RWPE2 (cell line): Measurements from ENCODE around the gene RPL38.
"Not testable (repeated sequence)": the region's sequence is repeated elsewhere in the genome, so short reads cannot be mapped to it uniquely, and the experiment has no call there.

Experiments used
- ATAC-seq: fragments of 200-7000 bp; cut with Tn5 transposase; 3 replicates; pipeline ENCODE4 v1.9.1; 2021; ENCODE audit warnings: low read depth
- DNase-seq: peaks from one replicate; pipeline ENCODE4 v3.0.0-alpha.2; 2020; ENCODE audit warnings: low spot score
- H3K27ac ChIP-seq: fragments of 450-650 bp; 2 replicates; pipeline ENCODE4 v1.5.1; 2017; ENCODE audit warnings: mild to moderate bottlenecking; ENCODE audit not compliant: poor library complexity, severe bottlenecking
- H3K27me3 ChIP-seq: fragments of 250-450 bp; sonication (Bioruptor Pico); 2 replicates; pipeline ENCODE4 v1.5.1; 2021; ENCODE audit warnings: mild to moderate bottlenecking, moderate library complexity; ENCODE audit not compliant: insufficient read depth, poor library complexity, severe bottlenecking
- H3K36me3 ChIP-seq: fragments of 250-450 bp; sonication (Bioruptor Pico); 2 replicates; pipeline ENCODE4 v1.5.1; 2020; ENCODE audit warnings: low read depth, mild to moderate bottlenecking, moderate library complexity
- H3K4me1 ChIP-seq: fragments of 250-450 bp; sonication (Bioruptor Pico); 2 replicates; pipeline ENCODE4 v1.5.1; 2021; ENCODE audit warnings: mild to moderate bottlenecking, moderate library complexity; ENCODE audit not compliant: insufficient read depth, poor library complexity, severe bottlenecking
- H3K4me3 ChIP-seq: fragments of 250-450 bp; sonication (Bioruptor Pico); 2 replicates; pipeline ENCODE4 v1.5.1; 2021; ENCODE audit warnings: mild to moderate bottlenecking, moderate library complexity; ENCODE audit not compliant: severe bottlenecking
- H3K9me3 ChIP-seq: fragments of 250-450 bp; sonication (Bioruptor Pico); 2 replicates; pipeline ENCODE4 v1.5.1; 2021; ENCODE audit warnings: mild to moderate bottlenecking, moderate library complexity; ENCODE audit not compliant: severe bottlenecking
- CTCF ChIP-seq: fragments of 450-650 bp; IDR thresholded peaks from one replicate; pipeline ENCODE4 v1.5.1; 2017; ENCODE audit warnings: mild to moderate bottlenecking, moderate library complexity; ENCODE audit not compliant: poor library complexity, severe bottlenecking

The RPL38 gene

GRCh38 chr17:74183411-74183810 lies 20.1 kb upstream of the RPL38 start:
- Histone ChIP-seq H3K36me3 (no peaks in the 10 kb centered on the region), H3K4me1 (no peaks in the 10 kb centered on the region), H3K4me3 (no peak overlapping the region), H3K9me3 (no peaks in the 10 kb centered on the region), H3K27ac (no peak overlapping the region), H3K27me3 (peaks cover 13% of the 10 kb centered on the region)
- DNase-seq (no peak), ATAC-seq (no peak)
- no peak for TF ChIP-seq CTCF

GRCh38 chr17:74185571-74186185 lies 17.8 kb upstream of the RPL38 start:
- Histone ChIP-seq H3K27ac (no peak overlapping the region), H3K4me1 (no peaks in the 10 kb centered on the region), H3K9me3 (no peaks in the 10 kb centered on the region), H3K4me3 (no peak overlapping the region), H3K27me3 (peaks cover 13% of the 10 kb centered on the region), H3K36me3 (no peaks in the 10 kb centered on the region)
- no peak for TF ChIP-seq CTCF
- DNase-seq (no peak), ATAC-seq (no peak)

DNA sequence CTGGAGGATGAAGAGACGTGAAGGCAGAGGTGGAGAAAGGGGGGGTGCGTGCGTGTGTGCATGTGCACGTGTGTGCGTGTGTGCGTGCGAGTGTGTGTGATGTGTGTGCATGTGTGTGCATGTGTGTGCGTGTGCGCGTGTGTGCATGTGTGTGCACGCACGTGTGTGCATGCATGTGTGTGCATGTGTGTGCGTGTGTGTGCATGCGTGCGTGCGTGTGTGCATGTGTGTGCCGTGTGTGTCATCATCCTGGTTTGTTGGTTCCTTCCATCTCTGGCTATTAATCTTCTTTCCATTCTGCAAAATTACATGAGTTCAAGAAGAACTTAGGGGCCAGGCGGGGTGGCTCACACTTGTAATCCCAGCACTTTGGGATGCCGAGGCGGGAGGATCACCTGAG lies 17.0 kb upstream of the RPL38 start:
- no peak for TF ChIP-seq CTCF
- H3K36me3 ChIP-seq, result no peaks in the 10 kb centered on the region
- DNase-seq (no peak), ATAC-seq (no peak)
- no peak overlapping the region for H3K27ac ChIP-seq
- H3K27me3 ChIP-seq, result peaks cover 13% of the 10 kb centered on the region
- no peak overlapping the region for H3K4me3 ChIP-seq
- H3K4me1 ChIP-seq, result no peaks in the 10 kb centered on the region
- H3K9me3 ChIP-seq, result no peaks in the 10 kb centered on the region

DNA sequence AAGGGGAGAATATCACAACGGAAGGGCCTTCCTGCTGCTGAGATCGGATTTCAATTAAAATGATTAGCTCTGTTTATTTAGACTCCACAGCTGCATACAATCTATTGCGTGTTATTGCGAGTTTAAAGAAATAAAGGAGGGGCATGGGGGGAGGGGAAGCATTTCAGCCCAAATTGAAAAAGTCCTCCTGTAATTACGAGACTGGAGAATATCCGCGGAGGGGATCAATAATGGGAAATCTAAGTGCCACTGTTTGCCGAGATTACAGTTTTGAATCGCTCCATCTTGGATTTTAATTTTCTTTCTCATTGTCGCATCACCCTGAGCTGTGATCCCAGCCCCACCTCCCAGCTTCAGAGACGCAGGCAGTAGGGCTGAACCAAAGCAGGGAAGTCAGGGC lies 15.7 kb upstream of the RPL38 start:
- no peaks in the 10 kb centered on the region for H3K4me1 ChIP-seq
- DNase-seq, result no peak
- no peak overlapping the region for H3K27ac ChIP-seq
- no peaks in the 10 kb centered on the region for H3K9me3 ChIP-seq
- H3K27me3 ChIP-seq, result peaks cover 13% of the 10 kb centered on the region
- no peak for ATAC-seq
- TF ChIP-seq CTCF, result no peak
- no peaks in the 10 kb centered on the region for H3K36me3 ChIP-seq
- no peak overlapping the region for H3K4me3 ChIP-seq

DNA sequence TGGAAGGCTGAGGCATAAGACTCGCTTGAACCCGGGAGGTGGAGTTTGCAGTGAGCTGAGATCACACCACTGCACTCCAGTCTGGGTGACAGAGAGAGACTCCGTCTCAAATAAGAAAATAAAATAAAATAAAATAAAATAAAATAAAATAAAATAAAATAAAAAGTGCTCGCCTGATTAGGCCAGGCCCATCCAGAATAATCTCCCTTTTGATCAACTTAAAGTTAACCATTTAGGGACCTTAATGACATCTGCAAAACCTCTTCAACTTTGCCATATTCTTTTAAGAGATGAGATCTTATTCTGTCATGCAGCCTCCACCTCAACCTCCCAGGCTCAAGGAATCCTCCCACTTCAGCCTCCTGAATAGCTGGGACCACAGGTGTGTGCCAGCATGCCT lies 14.8 kb upstream of the RPL38 start:
- not testable (repeated sequence) for H3K4me1 ChIP-seq, H3K4me3 ChIP-seq, DNase-seq, H3K36me3 ChIP-seq, H3K27ac ChIP-seq, ATAC-seq, H3K9me3 ChIP-seq
- peaks cover 13% of the 10 kb centered on the region for H3K27me3 ChIP-seq
